WERI-Rb-1 (cell line): ENCODE results near the gene CDH23.
A peak's percentile ranks its signal among the peaks of the same experiment; 100 is the strongest.

Experiments used
- DNase-seq: peaks from one replicate; pipeline ENCODE4 v3.0.0-alpha.2; 2020
- H3K27ac ChIP-seq: fragments of 250-450 bp; sonication (Bioruptor Pico); 2 replicates; pipeline ENCODE4 v1.5.1; 2020; ENCODE audit warnings: mild to moderate bottlenecking, moderate library complexity
- H3K27me3 ChIP-seq: fragments of 250-450 bp; sonication (Bioruptor Pico); 2 replicates; pipeline ENCODE4 v1.5.1; 2021; ENCODE audit warnings: mild to moderate bottlenecking, low read depth, moderate library complexity; ENCODE audit not compliant: insufficient read depth, severe bottlenecking
- H3K36me3 ChIP-seq: fragments of 250-450 bp; sonication (Bioruptor Pico); 2 replicates; pipeline ENCODE4 v1.5.1; 2020; ENCODE audit warnings: mild to moderate bottlenecking, moderate library complexity
- H3K4me3 ChIP-seq: 2 replicates; pipeline ENCODE4 v1.5.1; 2011; ENCODE audit warnings: low read depth, mild to moderate bottlenecking, control low read depth, low read length
- H3K9me3 ChIP-seq: fragments of 250-450 bp; sonication (Bioruptor Pico); 2 replicates; pipeline ENCODE4 v1.5.1; 2021; ENCODE audit warnings: mild to moderate bottlenecking, moderate library complexity; ENCODE audit not compliant: severe bottlenecking
- CTCF ChIP-seq: IDR thresholded peaks from 2 replicates; pipeline ENCODE4 v1.5.1; 2011; ENCODE audit warnings: low read depth, mild to moderate bottlenecking, control low read depth, inconsistent platforms, low read length

CDH23 gene

GRCh38 chr10:71623986-71624291 is 227.2 kb downstream of the CDH23 start:
- H3K27me3 ChIP-seq = no peaks in the 10 kb centered on the region
- no peaks in the 10 kb centered on the region for H3K9me3 ChIP-seq
- peaks cover 74% of the 10 kb centered on the region for H3K36me3 ChIP-seq
- H3K4me3 ChIP-seq = no peak overlapping the region
- TF ChIP-seq CTCF = no peak
- DNase-seq = no peak
- no peak overlapping the region for H3K27ac ChIP-seq

GRCh38 chr10:71625445-71626175 is 228.9 kb downstream of the CDH23 start:
- Histone ChIP-seq H3K36me3 (peaks cover 62% of the 10 kb centered on the region), H3K27me3 (no peaks in the 10 kb centered on the region), H3K4me3 (no peak overlapping the region), H3K27ac (no peak overlapping the region), H3K9me3 (no peaks in the 10 kb centered on the region)
- no peak for DNase-seq
- TF ChIP-seq CTCF = no peak

GRCh38 chr10:71627230-71627939 is 230.7 kb downstream of the CDH23 start:
- Histone ChIP-seq H3K36me3 (peaks cover 44% of the 10 kb centered on the region), H3K4me3 (no peak overlapping the region), H3K27me3 (no peaks in the 10 kb centered on the region), H3K27ac (no peak overlapping the region), H3K9me3 (no peaks in the 10 kb centered on the region)
- DNase-seq = no peak
- no peak for TF ChIP-seq CTCF

GRCh38 chr10:71627956-71628355 is 231.2 kb downstream of the CDH23 start:
- H3K27ac ChIP-seq = no peak overlapping the region
- H3K4me3 ChIP-seq = no peak overlapping the region
- no peak for DNase-seq
- no peaks in the 10 kb centered on the region for H3K9me3 ChIP-seq
- H3K27me3 ChIP-seq = no peaks in the 10 kb centered on the region
- no peak for TF ChIP-seq CTCF
- peaks cover 38% of the 10 kb centered on the region for H3K36me3 ChIP-seq

GRCh38 chr10:71629131-71629530 is 232.4 kb downstream of the CDH23 start:
- Histone ChIP-seq H3K27me3 (no peaks in the 10 kb centered on the region), H3K9me3 (no peaks in the 10 kb centered on the region), H3K27ac (0 out of 2 replicates have a peak overlapping the region, but pooled peaks have one; percentile 3), H3K36me3 (peaks cover 38% of the 10 kb centered on the region), H3K4me3 (no peak overlapping the region)
- TF ChIP-seq CTCF = no peak
- DNase-seq = peak; percentile 33

- no peak for DNase-seq
- H3K36me3 ChIP-seq = peaks cover 45% of the 10 kb centered on the region
- H3K9me3 ChIP-seq = no peaks in the 10 kb centered on the region
- no peaks in the 10 kb centered on the region for H3K27me3 ChIP-seq
- no peak overlapping the region for H3K4me3 ChIP-seq
- peak overlapping the region; percentile 79 for H3K27ac ChIP-seq
- TF ChIP-seq CTCF = no peak
Measured at GRCh38 chr10:71630168-71630567, 233.4 kb downstream of the CDH23 start.
